PC-9 (cell line): ENCODE data around the gene PRSS3. TPM values are rescaled to one million over a fixed set of nuclear protein-coding genes. Genes with fewer than 3 reads are reported as not detected.
"Not testable (repeated sequence)": the region's sequence is repeated elsewhere in the genome, so short reads cannot be mapped to it uniquely, and the experiment has no call there.

ENCODE experiments used
- BruUV-seq: library from RNA; stranded (reverse); fragments of 400-500 nt; replicated peaks from 2 replicates; lab custom pipeline; 2021; lab: Mats Ljungman, UMichigan
- CTCF ChIA-PET: fragments of 300-600 bp; sonication (Branson Sonifier 250); formaldehyde crosslinking; loops from one replicate; lab custom pipeline; 2022; ENCODE audit warnings: antibody characterized with exemption; lab: Charles Lee
- POLR2A ChIA-PET: fragments of 300-600 bp; sonication (Branson Sonifier 250); formaldehyde crosslinking; loops from one replicate; lab custom pipeline; 2022; ENCODE audit warnings: antibody characterized with exemption; ENCODE audit not compliant: unreplicated experiment; lab: Charles Lee
- DNase-seq, 2 experiments: peaks; one replicate each; pipeline versions ENCODE4 v3.0.0 to v3.0.0-alpha.2; 2015 to 2022; ENCODE audit warnings: mixed read lengths in 1 of 2
- H2AFZ ChIP-seq: fragments of 200-600 bp; sonication (generic); 2 replicates; pipeline ENCODE4 v1.8.1; 2017; ENCODE audit warnings: antibody characterized with exemption
- H3F3A ChIP-seq: fragments of 200-600 bp; sonication (generic); 2 replicates; pipeline ENCODE4 v1.8.1; 2017; ENCODE audit warnings: antibody characterized with exemption, mild to moderate bottlenecking, low read depth; ENCODE audit not compliant: insufficient read depth
- H3K27ac ChIP-seq: fragments of 200-600 bp; sonication (generic); 2 replicates; pipeline ENCODE4 v1.6.1; 2016; ENCODE audit warnings: mixed run types
- H3K27me3 ChIP-seq: fragments of 200-600 bp; sonication (generic); 2 replicates; pipeline ENCODE4 v1.6.1; 2016; ENCODE audit warnings: low read depth, mixed run types; ENCODE audit not compliant: insufficient read depth
- H3K36me3 ChIP-seq: fragments of 200-600 bp; sonication (generic); 2 replicates; pipeline ENCODE4 v1.6.1; 2016; ENCODE audit warnings: low read depth, mixed run types
- H3K4me1 ChIP-seq: fragments of 200-600 bp; sonication (generic); replicated peaks from 2 replicates; pipeline ENCODE4 v1.6.1; 2016; ENCODE audit warnings: mixed run types; ENCODE audit not compliant: insufficient read depth
- H3K4me2 ChIP-seq: fragments of 200-600 bp; sonication (generic); 2 replicates; pipeline ENCODE4 v1.6.1; 2017; ENCODE audit warnings: mixed run types
- H3K4me3 ChIP-seq: fragments of 200-600 bp; sonication (generic); 2 replicates; pipeline ENCODE4 v1.6.1; 2016; ENCODE audit warnings: mixed run types
- H3K79me2 ChIP-seq: fragments of 200-600 bp; sonication (generic); 2 replicates; pipeline ENCODE4 v1.6.1; 2017; ENCODE audit warnings: low read depth, mixed run types
- H3K9me2 ChIP-seq: fragments of 200-600 bp; sonication (generic); 2 replicates; pipeline ENCODE4 v1.8.1; 2017; ENCODE audit warnings: mild to moderate bottlenecking; ENCODE audit not compliant: insufficient read depth
- H3K9me3 ChIP-seq: fragments of 200-600 bp; sonication (generic); 2 replicates; pipeline ENCODE4 v1.8.1; 2016; ENCODE audit warnings: low read depth; ENCODE audit not compliant: insufficient read depth
- H4K20me1 ChIP-seq: fragments of 200-600 bp; sonication (generic); 2 replicates; pipeline ENCODE4 v1.8.1; 2017; ENCODE audit not compliant: insufficient read depth
- EZH2 ChIP-seq: fragments of 200-600 bp; sonication (generic); IDR thresholded peaks from 2 replicates; pipeline ENCODE4 v1.8.0; 2017; ENCODE audit warnings: antibody characterized with exemption, low read depth
- intact Hi-C: fragments of 100-400 bp; cut with micrococcal nuclease; formaldehyde crosslinking; loops from one replicate; pipeline ENCODE4 v1.10.0; 2022; ENCODE audit not compliant: unreplicated experiment
- total RNA-seq: library from RNA; stranded (reverse); gene quantifications from 2 replicates; pipeline ENCODE4 v1.2.3, GENCODE V29; 2021
- TF ChIP-seq, protein P1 (sequence below): fragments of 200-600 bp; sonication (generic); conservative IDR thresholded peaks from 2 replicates; pipeline ENCODE4 v1.6.1; 2017; ENCODE audit warnings: mixed run types, antibody characterized with exemption, mild to moderate bottlenecking, moderate library complexity

PRSS3 gene
- total RNA-seq, 1 experiment from 2014 or later = 1.6 TPM

DNA sequence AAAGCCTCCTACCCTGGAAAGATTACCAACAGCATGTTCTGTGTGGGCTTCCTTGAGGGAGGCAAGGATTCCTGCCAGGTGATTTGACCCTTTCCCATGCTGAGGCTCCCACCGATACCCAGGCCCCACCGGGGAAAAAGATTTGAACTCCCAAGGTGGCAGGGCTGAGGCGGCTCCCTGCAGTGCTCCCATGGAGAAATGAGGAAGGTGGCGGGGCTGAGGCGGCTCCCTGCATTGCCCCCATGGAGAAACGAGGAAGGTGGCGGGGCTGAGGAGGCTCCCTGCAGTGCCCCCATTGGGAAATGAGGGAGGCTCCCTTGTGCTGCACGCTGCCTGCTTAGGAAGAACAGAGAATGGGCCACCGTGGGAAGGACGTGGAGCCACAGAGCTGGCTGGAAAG, 3.2 kb downstream of the PRSS3 start:
- H3F3A ChIP-seq = no peaks in the 10 kb centered on the region
- no peak for TF ChIP-seq EZH2
- TF ChIP-seq, protein P1, sequence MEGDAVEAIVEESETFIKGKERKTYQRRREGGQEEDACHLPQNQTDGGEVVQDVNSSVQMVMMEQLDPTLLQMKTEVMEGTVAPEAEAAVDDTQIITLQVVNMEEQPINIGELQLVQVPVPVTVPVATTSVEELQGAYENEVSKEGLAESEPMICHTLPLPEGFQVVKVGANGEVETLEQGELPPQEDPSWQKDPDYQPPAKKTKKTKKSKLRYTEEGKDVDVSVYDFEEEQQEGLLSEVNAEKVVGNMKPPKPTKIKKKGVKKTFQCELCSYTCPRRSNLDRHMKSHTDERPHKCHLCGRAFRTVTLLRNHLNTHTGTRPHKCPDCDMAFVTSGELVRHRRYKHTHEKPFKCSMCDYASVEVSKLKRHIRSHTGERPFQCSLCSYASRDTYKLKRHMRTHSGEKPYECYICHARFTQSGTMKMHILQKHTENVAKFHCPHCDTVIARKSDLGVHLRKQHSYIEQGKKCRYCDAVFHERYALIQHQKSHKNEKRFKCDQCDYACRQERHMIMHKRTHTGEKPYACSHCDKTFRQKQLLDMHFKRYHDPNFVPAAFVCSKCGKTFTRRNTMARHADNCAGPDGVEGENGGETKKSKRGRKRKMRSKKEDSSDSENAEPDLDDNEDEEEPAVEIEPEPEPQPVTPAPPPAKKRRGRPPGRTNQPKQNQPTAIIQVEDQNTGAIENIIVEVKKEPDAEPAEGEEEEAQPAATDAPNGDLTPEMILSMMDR = no peak
- DNase-seq = no peak
- H3K4me2 ChIP-seq = no peak overlapping the region
- ChIA-PET CTCF (no interaction called here), POLR2A (no interaction called here)
- no peak overlapping the region for H3K4me3 ChIP-seq
- no peak overlapping the region for H2AFZ ChIP-seq
- no peaks in the 10 kb centered on the region for H3K27me3 ChIP-seq
- no peaks in the 10 kb centered on the region for H3K9me3 ChIP-seq
- 0 out of 2 replicates have a peak, but pooled peaks cover 11% of the 10 kb centered on the region for H3K4me1 ChIP-seq
- intact Hi-C loops = no loop called here
- H3K9me2 ChIP-seq = no peaks in the 10 kb centered on the region
- BruUV-seq = no TSS peak
- no peaks in the 10 kb centered on the region for H4K20me1 ChIP-seq
- no peaks in the 10 kb centered on the region for H3K79me2 ChIP-seq
- no peak overlapping the region for H3K27ac ChIP-seq
- no peaks in the 10 kb centered on the region for H3K36me3 ChIP-seq

- no peaks in the 10 kb centered on the region for H3K79me2 ChIP-seq
- intact Hi-C loops = no loop called here
- no peak overlapping the region for H3K4me3 ChIP-seq
- BruUV-seq = no TSS peak
- H3K27ac ChIP-seq = no peak overlapping the region
- POLR2A ChIA-PET = no interaction called here
- H3K9me3 ChIP-seq = no peaks in the 10 kb centered on the region
- no peaks in the 10 kb centered on the region for H3K36me3 ChIP-seq
- no peak overlapping the region for H3K4me2 ChIP-seq
- TF ChIP-seq, protein P1 = no peak
- TF ChIP-seq EZH2 = no peak
- no peaks in the 10 kb centered on the region for H3K27me3 ChIP-seq
- H2AFZ ChIP-seq = no peak overlapping the region
- no peak for DNase-seq
- no peaks in the 10 kb centered on the region for H3F3A ChIP-seq
- 0 out of 2 replicates have a peak, but pooled peaks cover 6% of the 10 kb centered on the region for H3K4me1 ChIP-seq
- CTCF ChIA-PET = no interaction called here
- H4K20me1 ChIP-seq = no peaks in the 10 kb centered on the region
- no peaks in the 10 kb centered on the region for H3K9me2 ChIP-seq
These were observed 4.8 kb downstream of the PRSS3 start for GRCh38 chr9:33799928-33800704.

DNA sequence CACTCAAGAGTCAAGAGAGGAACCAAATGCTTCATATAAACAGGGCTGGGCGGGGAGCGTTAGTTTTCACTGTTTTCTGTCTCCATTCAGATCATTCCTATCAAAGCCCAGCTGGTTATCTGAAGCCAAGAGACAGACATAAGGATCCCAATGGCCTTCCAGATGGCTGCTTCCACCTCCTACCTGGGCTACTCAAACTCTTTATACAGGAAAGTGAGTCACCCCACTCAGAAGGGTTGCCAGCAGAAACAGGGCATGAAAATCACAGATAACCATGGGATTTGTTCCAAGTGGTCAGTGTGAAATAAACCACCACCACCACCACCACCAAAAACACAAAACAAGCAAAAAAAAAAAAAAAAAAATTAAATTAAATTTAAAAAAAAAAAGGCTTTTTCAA, 5.5 kb downstream of the PRSS3 start:
- no peaks in the 10 kb centered on the region for H3K36me3 ChIP-seq
- no peaks in the 10 kb centered on the region for H3K79me2 ChIP-seq
- CTCF ChIA-PET = no interaction called here
- H3K9me3 ChIP-seq = no peaks in the 10 kb centered on the region
- no peaks in the 10 kb centered on the region for H3F3A ChIP-seq
- H3K27ac ChIP-seq = no peak overlapping the region
- POLR2A ChIA-PET = no interaction called here
- DNase-seq = no peak
- H2AFZ ChIP-seq = no peak overlapping the region
- no peaks in the 10 kb centered on the region for H3K9me2 ChIP-seq
- TF ChIP-seq, protein P1 = no peak
- no peak for TF ChIP-seq EZH2
- no peaks in the 10 kb centered on the region for H3K27me3 ChIP-seq
- intact Hi-C loops = no loop called here
- no peak overlapping the region for H3K4me3 ChIP-seq
- no peaks in the 10 kb centered on the region for H4K20me1 ChIP-seq
- no peaks in the 10 kb centered on the region for H3K4me1 ChIP-seq
- BruUV-seq = no TSS peak
- H3K4me2 ChIP-seq = no peak overlapping the region

- H3K9me2 ChIP-seq, POLR2A ChIA-PET, H3K4me2 ChIP-seq, H3K4me3 ChIP-seq, H3K79me2 ChIP-seq, CTCF ChIA-PET, H3K4me1 ChIP-seq, H3K27ac ChIP-seq, H3K27me3 ChIP-seq, H3F3A ChIP-seq, H4K20me1 ChIP-seq, DNase-seq, BruUV-seq, intact Hi-C loops, H3K36me3 ChIP-seq, H2AFZ ChIP-seq, H3K9me3 ChIP-seq: not testable (repeated sequence)
These were observed 6.7 kb downstream of the PRSS3 start for GRCh38 chr9:33801943-33802500.

DNA sequence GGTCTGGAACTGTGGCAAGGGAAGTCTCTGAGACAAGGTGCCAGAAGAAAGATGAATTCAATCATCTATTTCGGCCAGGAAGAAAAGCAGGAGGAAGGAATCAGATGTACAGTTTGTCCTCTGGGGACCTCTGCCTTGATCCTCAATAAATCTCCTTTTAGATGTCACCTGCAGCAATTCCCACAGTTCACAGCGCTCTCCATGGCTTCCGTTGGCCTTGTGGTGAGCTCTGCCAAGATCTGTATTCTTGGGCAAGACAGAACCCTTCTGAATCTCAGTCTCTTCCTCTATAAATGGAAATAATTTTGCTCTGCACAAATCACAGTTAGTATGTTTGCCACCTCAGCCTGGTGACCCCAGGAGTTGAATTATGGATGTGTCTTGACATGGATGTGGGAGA, 8.8 kb downstream of the PRSS3 start:
- H4K20me1 ChIP-seq, intact Hi-C loops, H3K27me3 ChIP-seq, DNase-seq, H3K4me3 ChIP-seq, POLR2A ChIA-PET, H3K9me2 ChIP-seq, BruUV-seq, CTCF ChIA-PET, H3K9me3 ChIP-seq, H2AFZ ChIP-seq, H3K36me3 ChIP-seq, H3K4me2 ChIP-seq, H3F3A ChIP-seq, H3K27ac ChIP-seq, H3K79me2 ChIP-seq: not testable (repeated sequence)
- peaks cover 11% of the 10 kb centered on the region for H3K4me1 ChIP-seq
